ENCODE measurements around the gene FABP2.
"Not testable (repeated sequence)": the region's sequence is repeated elsewhere in the genome, so short reads cannot be mapped to it uniquely, and the experiment has no call there.

The FABP2 gene

GRCh38 chr4:119356796-119357195 is 34.9 kb upstream of the FABP2 start:
- H3K4me1 ChIP-seq (ENCODE audit: control insufficient read depth, insufficient read depth, low read depth, low read length); H3K36me3 ChIP-seq (ENCODE audit: control insufficient read depth in 1 of 2, insufficient read depth in 2 of 2, low read depth in 1 of 2, low read length in 2 of 2); H2BK12ac ChIP-seq (ENCODE audit: low read length in 2 of 2); H3K9ac ChIP-seq (ENCODE audit: low read length); H3K4me3 ChIP-seq (ENCODE audit: insufficient read depth in 1 of 2, low read depth in 1 of 2, low read length in 2 of 2); H4K8ac ChIP-seq (ENCODE audit: low read length); H3K27me3 ChIP-seq (ENCODE audit: control insufficient read depth in 1 of 2, insufficient read depth in 1 of 2, low read length in 2 of 2); DNase-seq; H2AK5ac ChIP-seq (ENCODE audit: low read length, severe bottlenecking); H3K27ac ChIP-seq (ENCODE audit: low read length, poor library complexity, severe bottlenecking); H3K79me1 ChIP-seq (replicated peaks; ENCODE audit: low read length, poor library complexity, severe bottlenecking); H3K14ac ChIP-seq (ENCODE audit: low read length in 2 of 2); H3K4me2 ChIP-seq (ENCODE audit: low read length, poor library complexity, severe bottlenecking); H2BK15ac ChIP-seq (ENCODE audit: low read depth, poor library complexity, severe bottlenecking); H2BK5ac ChIP-seq (ENCODE audit: low read depth, low read length, poor library complexity, severe bottlenecking); H3K4ac ChIP-seq (ENCODE audit: low read depth in 1 of 2, low read length in 2 of 2); H2BK120ac ChIP-seq (ENCODE audit: low read depth, low read length); H3K18ac ChIP-seq (ENCODE audit: low read depth in 1 of 2, low read length in 2 of 2); H3K9me3 ChIP-seq (ENCODE audit: control insufficient read depth, low read length); H2AFZ ChIP-seq (ENCODE audit: low read depth, low read length); H4K91ac ChIP-seq (ENCODE audit: low read length); H3K23ac ChIP-seq (ENCODE audit: low read length in 2 of 2): not testable (repeated sequence)
- WGBS, result no CpG with 5 or more reads among the region's 1 CpG

- not testable (repeated sequence) for H3K4me2 ChIP-seq (ENCODE audit: low read length, poor library complexity, severe bottlenecking); H4K8ac ChIP-seq (ENCODE audit: low read length); H3K36me3 ChIP-seq (ENCODE audit: control insufficient read depth in 1 of 2, insufficient read depth in 2 of 2, low read depth in 1 of 2, low read length in 2 of 2); H3K4ac ChIP-seq (ENCODE audit: low read depth in 1 of 2, low read length in 2 of 2); H3K9ac ChIP-seq (ENCODE audit: low read length); H2BK15ac ChIP-seq (ENCODE audit: low read depth, poor library complexity, severe bottlenecking); H3K14ac ChIP-seq (ENCODE audit: low read length in 2 of 2); H3K23ac ChIP-seq (ENCODE audit: low read length in 2 of 2); H2BK5ac ChIP-seq (ENCODE audit: low read depth, low read length, poor library complexity, severe bottlenecking); H3K4me1 ChIP-seq (ENCODE audit: control insufficient read depth, insufficient read depth, low read depth, low read length); H3K4me3 ChIP-seq (ENCODE audit: insufficient read depth in 1 of 2, low read depth in 1 of 2, low read length in 2 of 2); H2BK120ac ChIP-seq (ENCODE audit: low read depth, low read length); H3K27me3 ChIP-seq (ENCODE audit: control insufficient read depth in 1 of 2, insufficient read depth in 1 of 2, low read length in 2 of 2); H2AFZ ChIP-seq (ENCODE audit: low read depth, low read length); H3K79me1 ChIP-seq (replicated peaks; ENCODE audit: low read length, poor library complexity, severe bottlenecking); H4K91ac ChIP-seq (ENCODE audit: low read length); H2BK12ac ChIP-seq (ENCODE audit: low read length in 2 of 2); H3K27ac ChIP-seq (ENCODE audit: low read length, poor library complexity, severe bottlenecking); DNase-seq; H2AK5ac ChIP-seq (ENCODE audit: low read length, severe bottlenecking); H3K18ac ChIP-seq (ENCODE audit: low read depth in 1 of 2, low read length in 2 of 2); H3K9me3 ChIP-seq (ENCODE audit: control insufficient read depth, low read length)
- whole genome bisulfite sequencing, result no CpG with 5 or more reads among the region's 1 CpG
These were observed 34.1 kb upstream of the FABP2 start for GRCh38 chr4:119356041-119356440.

- H3K4ac ChIP-seq (ENCODE audit: low read depth in 1 of 2, low read length in 2 of 2); H4K91ac ChIP-seq (ENCODE audit: low read length): not testable (repeated sequence)
These were observed 31.4 kb upstream of the FABP2 start for GRCh38 chr4:119353364-119353763.

GRCh38 chr4:119348169-119348568 is 26.2 kb upstream of the FABP2 start:
- not testable (repeated sequence) for H3K14ac ChIP-seq (ENCODE audit: low read length in 2 of 2); H3K9me3 ChIP-seq (ENCODE audit: control insufficient read depth, low read length); H2AK5ac ChIP-seq (ENCODE audit: low read length, severe bottlenecking); H2AFZ ChIP-seq (ENCODE audit: low read depth, low read length); H2BK15ac ChIP-seq (ENCODE audit: low read depth, poor library complexity, severe bottlenecking); H3K4ac ChIP-seq (ENCODE audit: low read depth in 1 of 2, low read length in 2 of 2); H3K18ac ChIP-seq (ENCODE audit: low read depth in 1 of 2, low read length in 2 of 2); H3K23ac ChIP-seq (ENCODE audit: low read length in 2 of 2); H3K9ac ChIP-seq (ENCODE audit: low read length); H3K36me3 ChIP-seq (ENCODE audit: control insufficient read depth in 1 of 2, insufficient read depth in 2 of 2, low read depth in 1 of 2, low read length in 2 of 2); H3K4me1 ChIP-seq (ENCODE audit: control insufficient read depth, insufficient read depth, low read depth, low read length); H4K8ac ChIP-seq (ENCODE audit: low read length); DNase-seq; H2BK12ac ChIP-seq (ENCODE audit: low read length in 2 of 2); H3K27me3 ChIP-seq (ENCODE audit: control insufficient read depth in 1 of 2, insufficient read depth in 1 of 2, low read length in 2 of 2); H2BK120ac ChIP-seq (ENCODE audit: low read depth, low read length); H4K91ac ChIP-seq (ENCODE audit: low read length); H3K79me1 ChIP-seq (replicated peaks; ENCODE audit: low read length, poor library complexity, severe bottlenecking); H2BK5ac ChIP-seq (ENCODE audit: low read depth, low read length, poor library complexity, severe bottlenecking); H3K4me2 ChIP-seq (ENCODE audit: low read length, poor library complexity, severe bottlenecking); H3K27ac ChIP-seq (ENCODE audit: low read length, poor library complexity, severe bottlenecking); H3K4me3 ChIP-seq (ENCODE audit: insufficient read depth in 1 of 2, low read depth in 1 of 2, low read length in 2 of 2)
- no CpG with 5 or more reads among the region's 1 CpG for WGBS

More at GRCh38 chr4:119353364-119353763, 31.4 kb upstream of the FABP2 start:
- H3K9ac ChIP-seq (ENCODE audit: low read length); H3K4me1 ChIP-seq (ENCODE audit: control insufficient read depth, insufficient read depth, low read depth, low read length); H3K27me3 ChIP-seq (ENCODE audit: control insufficient read depth in 1 of 2, insufficient read depth in 1 of 2, low read length in 2 of 2); DNase-seq; H3K4me2 ChIP-seq (ENCODE audit: low read length, poor library complexity, severe bottlenecking); H3K27ac ChIP-seq (ENCODE audit: low read length, poor library complexity, severe bottlenecking); H3K14ac ChIP-seq (ENCODE audit: low read length in 2 of 2); H2BK5ac ChIP-seq (ENCODE audit: low read depth, low read length, poor library complexity, severe bottlenecking); H3K79me1 ChIP-seq (replicated peaks; ENCODE audit: low read length, poor library complexity, severe bottlenecking); H3K4me3 ChIP-seq (ENCODE audit: insufficient read depth in 1 of 2, low read depth in 1 of 2, low read length in 2 of 2); H2BK120ac ChIP-seq (ENCODE audit: low read depth, low read length); H2BK15ac ChIP-seq (ENCODE audit: low read depth, poor library complexity, severe bottlenecking); H2BK12ac ChIP-seq (ENCODE audit: low read length in 2 of 2); H3K23ac ChIP-seq (ENCODE audit: low read length in 2 of 2); H2AK5ac ChIP-seq (ENCODE audit: low read length, severe bottlenecking); H2AFZ ChIP-seq (ENCODE audit: low read depth, low read length); H4K8ac ChIP-seq (ENCODE audit: low read length); H3K18ac ChIP-seq (ENCODE audit: low read depth in 1 of 2, low read length in 2 of 2); H3K36me3 ChIP-seq (ENCODE audit: control insufficient read depth in 1 of 2, insufficient read depth in 2 of 2, low read depth in 1 of 2, low read length in 2 of 2); H3K9me3 ChIP-seq (ENCODE audit: control insufficient read depth, low read length): not testable (repeated sequence)
- 95% methylated on average over 2 of the region's 3 CpGs for WGBS
